HepG2 (cell line): ENCODE data around the gene ZNF75A. TPM values are rescaled to one million over a fixed set of nuclear protein-coding genes. Genes with fewer than 3 reads are reported as not detected.

Experiments used
- AKAP8 ChIP-seq: sonication (generic); formaldehyde crosslinking; IDR thresholded peaks from 2 replicates; pipeline ENCODE4 v1.5.1; 2020; ENCODE audit warnings: mild to moderate bottlenecking, missing genetic modification reagents
- ATF7-NPFF ChIP-seq: sonication (generic); formaldehyde crosslinking; IDR thresholded peaks from 2 replicates; pipeline ENCODE4 v1.8.1; 2023; ENCODE audit warnings: mild to moderate bottlenecking, low read depth, missing genetic modification reagents, moderate library complexity
- CAMTA2 ChIP-seq: sonication (generic); formaldehyde crosslinking; IDR thresholded peaks from 2 replicates; pipeline ENCODE4 v1.4.0; 2020; ENCODE audit warnings: mild to moderate bottlenecking, missing genetic modification reagents, borderline replicate concordance
- HHEX ChIP-seq: IDR thresholded peaks from 2 replicates; pipeline ENCODE4 v1.6.1; 2016; ENCODE audit warnings: control low read depth
- KAT7 ChIP-seq: IDR thresholded peaks from 2 replicates; pipeline ENCODE4 v1.6.1; 2018; ENCODE audit warnings: borderline replicate concordance, missing compliant biosample characterization
- KLF11 ChIP-seq: IDR thresholded peaks from 2 replicates; pipeline ENCODE4 v1.6.1; 2016; ENCODE audit warnings: missing compliant biosample characterization
- MEIS2 ChIP-seq: sonication (generic); formaldehyde crosslinking; IDR thresholded peaks from 2 replicates; pipeline ENCODE4 v1.9.0; 2021; ENCODE audit warnings: mild to moderate bottlenecking, missing genetic modification reagents
- SNRNP70 ChIP-seq: fragments of 200-400 bp; formaldehyde crosslinking; IDR thresholded peaks from 2 replicates; pipeline ENCODE4 v1.6.1; 2017; ENCODE audit warnings: mild to moderate bottlenecking, low read depth, low read length, moderate library complexity
- SP4 ChIP-seq: sonication (generic); formaldehyde crosslinking; IDR thresholded peaks from 2 replicates; pipeline ENCODE4 v1.8.1; 2023; ENCODE audit warnings: mild to moderate bottlenecking, missing genetic modification reagents
- STAT5B ChIP-seq: sonication (generic); formaldehyde crosslinking; IDR thresholded peaks from 2 replicates; pipeline ENCODE4 v1.4.0; 2020; ENCODE audit warnings: missing genetic modification reagents
- TBX3 ChIP-seq: fragments of 450-650 bp; IDR thresholded peaks from 2 replicates; pipeline ENCODE4 v1.6.1; 2017; ENCODE audit warnings: antibody characterized with exemption, mild to moderate bottlenecking, inconsistent platforms, borderline replicate concordance
- ZIK1 ChIP-seq: sonication (generic); formaldehyde crosslinking; IDR thresholded peaks from 2 replicates; pipeline ENCODE4 v1.5.0; 2020; ENCODE audit warnings: mild to moderate bottlenecking, low read depth, missing genetic modification reagents, borderline replicate concordance
- ZNF225 ChIP-seq: sonication (generic); formaldehyde crosslinking; IDR thresholded peaks from 2 replicates; pipeline ENCODE4 v1.4.0; 2020; ENCODE audit warnings: mild to moderate bottlenecking, missing genetic modification reagents
- ZNF274 ChIP-seq: sonication (generic); formaldehyde crosslinking; IDR thresholded peaks from 2 replicates; pipeline ENCODE4 v1.5.1; 2020; ENCODE audit warnings: mild to moderate bottlenecking, missing genetic modification reagents
- ZNF780A ChIP-seq: sonication (generic); formaldehyde crosslinking; IDR thresholded peaks from 2 replicates; pipeline ENCODE4 v1.8.0; 2022; ENCODE audit warnings: mild to moderate bottlenecking, missing genetic modification reagents, moderate library complexity
- polyA plus RNA-seq, 8 experiments: library from polyadenylated mRNA; depleted of rRNA in 3 of 8; stranded (reverse) in 7 of 8; unstranded in 1 of 8; fragments of >200 nt; fragmentation: Illumina TruSeq in 4 of 8; extraction: Trizol in 4 of 8; gene quantifications; 2 replicates each; pipeline versions ENCODE4 v1.2.1 to v1.2.3, GENCODE V29; 2011 to 2016; ENCODE audit warnings: low read depth in 4 of 8, missing spikeins in 1 of 8, mixed read lengths in 1 of 8; ENCODE audit not compliant: insufficient read depth in 1 of 8
- total RNA-seq, 5 experiments: library from RNA; depleted of rRNA; stranded (reverse); fragments of >200 nt; fragmentation: Illumina TruSeq; extraction: Trizol; gene quantifications; 2 replicates each; pipeline ENCODE4 v1.2.3, GENCODE V29; 2016; ENCODE audit warnings: low read depth in 1 of 5
- TF ChIP-seq, protein P1 (sequence below): IDR thresholded peaks from 2 replicates; pipeline ENCODE4 v1.6.1; 2016; ENCODE audit warnings: mild to moderate bottlenecking
- TF ChIP-seq, protein P2 (sequence below): sonication (generic); formaldehyde crosslinking; IDR thresholded peaks from 2 replicates; pipeline ENCODE4 v1.8.0; 2022; ENCODE audit warnings: mild to moderate bottlenecking, missing genetic modification reagents, moderate library complexity
- TF ChIP-seq, protein P3 (sequence below): sonication (generic); formaldehyde crosslinking; IDR thresholded peaks from 2 replicates; pipeline ENCODE4 v1.4.0; 2020; ENCODE audit warnings: missing genetic modification reagents
- TF ChIP-seq, protein P4 (sequence below): sonication (generic); formaldehyde crosslinking; IDR thresholded peaks from 2 replicates; pipeline ENCODE4 v1.9.0; 2022; ENCODE audit warnings: missing genetic modification reagents, mild to moderate bottlenecking, borderline replicate concordance
- TF ChIP-seq, protein P5 (sequence below): sonication (generic); formaldehyde crosslinking; IDR thresholded peaks from 2 replicates; pipeline ENCODE4 v1.4.0; 2020; ENCODE audit warnings: mild to moderate bottlenecking, missing genetic modification reagents, borderline replicate concordance

ZNF75A gene
- total and polyA plus RNA-seq, 2 of the 13 experiments (the other 11 are each of a cell fraction or from before 2014, with no cell fraction given): 1.4 to 2.1 TPM

DNA sequence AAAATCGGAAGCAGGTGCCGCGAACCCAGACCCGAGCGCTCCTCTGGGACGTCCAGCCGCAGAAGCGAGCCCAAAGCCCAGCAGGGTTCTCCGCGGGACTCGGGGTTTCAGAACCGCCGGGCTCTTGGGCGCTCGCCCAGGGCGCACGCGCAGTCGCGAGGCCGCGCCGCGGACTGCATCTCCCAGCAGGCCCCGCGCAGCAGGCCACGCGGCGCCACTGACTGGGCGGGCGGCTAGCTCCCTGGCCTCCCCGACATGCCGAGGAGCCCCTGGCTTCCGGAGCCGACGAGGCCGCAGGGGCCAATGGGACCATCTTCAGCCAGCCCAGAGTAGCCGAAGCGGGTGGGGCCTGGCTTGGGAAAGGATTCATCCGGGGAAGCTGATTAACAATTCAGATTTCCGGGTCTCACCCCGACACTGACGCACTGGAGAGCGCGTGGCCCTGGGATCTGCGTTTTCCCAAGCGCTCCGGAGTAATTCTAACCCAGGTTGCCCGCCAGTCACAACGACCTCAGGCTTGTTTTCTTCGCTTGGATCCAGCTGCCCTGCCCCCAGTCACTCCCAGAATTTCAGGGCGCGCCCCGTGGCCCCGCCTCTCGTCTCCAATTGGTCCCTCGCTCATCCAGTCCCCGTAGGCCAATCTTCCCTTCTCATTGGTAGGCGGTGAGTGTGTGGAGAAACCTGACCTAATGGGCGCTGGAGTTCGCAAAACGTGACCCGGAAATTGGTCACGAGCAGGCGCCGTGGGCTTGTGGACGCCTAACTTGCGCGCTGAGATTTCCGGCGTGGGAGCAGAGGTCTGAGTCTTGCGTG lies 22.4 kb upstream of the ZNF75A start, which contains the start of gene ZNF263 (continued):
- TF ChIP-seq KLF11 (CRISPR knock-in tag): peak; percentile 41; the same call in 1 of the 2 replicates
- TF ChIP-seq MEIS2 (CRISPR knock-in tag): peak; percentile 20
- TF ChIP-seq, protein P1, sequence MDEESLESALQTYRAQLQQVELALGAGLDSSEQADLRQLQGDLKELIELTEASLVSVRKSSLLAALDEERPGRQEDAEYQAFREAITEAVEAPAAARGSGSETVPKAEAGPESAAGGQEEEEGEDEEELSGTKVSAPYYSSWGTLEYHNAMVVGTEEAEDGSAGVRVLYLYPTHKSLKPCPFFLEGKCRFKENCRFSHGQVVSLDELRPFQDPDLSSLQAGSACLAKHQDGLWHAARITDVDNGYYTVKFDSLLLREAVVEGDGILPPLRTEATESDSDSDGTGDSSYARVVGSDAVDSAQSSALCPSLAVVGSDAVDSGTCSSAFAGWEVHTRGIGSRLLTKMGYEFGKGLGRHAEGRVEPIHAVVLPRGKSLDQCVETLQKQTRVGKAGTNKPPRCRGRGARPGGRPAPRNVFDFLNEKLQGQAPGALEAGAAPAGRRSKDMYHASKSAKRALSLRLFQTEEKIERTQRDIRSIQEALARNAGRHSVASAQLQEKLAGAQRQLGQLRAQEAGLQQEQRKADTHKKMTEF (CRISPR knock-in tag): peak; percentile 82
- no peak for TF ChIP-seq ZNF780A (CRISPR knock-in tag)
- TF ChIP-seq SNRNP70: no peak
- no peak; the same call in 1 of the 2 replicates for TF ChIP-seq KAT7
- peak; percentile 60; the same call in 1 of the 2 replicates for TF ChIP-seq ZNF274
- TF ChIP-seq, protein P2, sequence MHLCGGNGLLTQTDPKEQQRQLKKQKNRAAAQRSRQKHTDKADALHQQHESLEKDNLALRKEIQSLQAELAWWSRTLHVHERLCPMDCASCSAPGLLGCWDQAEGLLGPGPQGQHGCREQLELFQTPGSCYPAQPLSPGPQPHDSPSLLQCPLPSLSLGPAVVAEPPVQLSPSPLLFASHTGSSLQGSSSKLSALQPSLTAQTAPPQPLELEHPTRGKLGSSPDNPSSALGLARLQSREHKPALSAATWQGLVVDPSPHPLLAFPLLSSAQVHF (CRISPR knock-in tag): no peak
- 0 out of 2 replicates have a peak, but pooled peaks have one; percentile 9 for TF ChIP-seq ZIK1 (CRISPR knock-in tag)
- TF ChIP-seq TBX3: peak; percentile 22; the same call in 1 of the 2 replicates
- peak; percentile 68; the same call in 1 of the 2 replicates for TF ChIP-seq ZNF225 (CRISPR knock-in tag)
- TF ChIP-seq, protein P3, sequence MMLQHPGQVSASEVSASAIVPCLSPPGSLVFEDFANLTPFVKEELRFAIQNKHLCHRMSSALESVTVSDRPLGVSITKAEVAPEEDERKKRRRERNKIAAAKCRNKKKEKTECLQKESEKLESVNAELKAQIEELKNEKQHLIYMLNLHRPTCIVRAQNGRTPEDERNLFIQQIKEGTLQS (CRISPR knock-in tag): no peak; the same call in 1 of the 2 replicates
- peak; percentile 53; the same call in 1 of the 2 replicates for TF ChIP-seq CAMTA2
- 0 out of 2 replicates have a peak, but pooled peaks have one; percentile 5 for TF ChIP-seq STAT5B (CRISPR knock-in tag)
- TF ChIP-seq ATF7-NPFF: 0 out of 2 replicates have a peak, but pooled peaks have one; percentile 27
- no peak for TF ChIP-seq HHEX (CRISPR knock-in tag)
- TF ChIP-seq, protein P4, sequence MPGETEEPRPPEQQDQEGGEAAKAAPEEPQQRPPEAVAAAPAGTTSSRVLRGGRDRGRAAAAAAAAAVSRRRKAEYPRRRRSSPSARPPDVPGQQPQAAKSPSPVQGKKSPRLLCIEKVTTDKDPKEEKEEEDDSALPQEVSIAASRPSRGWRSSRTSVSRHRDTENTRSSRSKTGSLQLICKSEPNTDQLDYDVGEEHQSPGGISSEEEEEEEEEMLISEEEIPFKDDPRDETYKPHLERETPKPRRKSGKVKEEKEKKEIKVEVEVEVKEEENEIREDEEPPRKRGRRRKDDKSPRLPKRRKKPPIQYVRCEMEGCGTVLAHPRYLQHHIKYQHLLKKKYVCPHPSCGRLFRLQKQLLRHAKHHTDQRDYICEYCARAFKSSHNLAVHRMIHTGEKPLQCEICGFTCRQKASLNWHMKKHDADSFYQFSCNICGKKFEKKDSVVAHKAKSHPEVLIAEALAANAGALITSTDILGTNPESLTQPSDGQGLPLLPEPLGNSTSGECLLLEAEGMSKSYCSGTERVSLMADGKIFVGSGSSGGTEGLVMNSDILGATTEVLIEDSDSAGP (CRISPR knock-in tag): peak; percentile 72; the same call in 1 of the 2 replicates
- peak; percentile 73 for TF ChIP-seq SP4
- TF ChIP-seq, protein P5, sequence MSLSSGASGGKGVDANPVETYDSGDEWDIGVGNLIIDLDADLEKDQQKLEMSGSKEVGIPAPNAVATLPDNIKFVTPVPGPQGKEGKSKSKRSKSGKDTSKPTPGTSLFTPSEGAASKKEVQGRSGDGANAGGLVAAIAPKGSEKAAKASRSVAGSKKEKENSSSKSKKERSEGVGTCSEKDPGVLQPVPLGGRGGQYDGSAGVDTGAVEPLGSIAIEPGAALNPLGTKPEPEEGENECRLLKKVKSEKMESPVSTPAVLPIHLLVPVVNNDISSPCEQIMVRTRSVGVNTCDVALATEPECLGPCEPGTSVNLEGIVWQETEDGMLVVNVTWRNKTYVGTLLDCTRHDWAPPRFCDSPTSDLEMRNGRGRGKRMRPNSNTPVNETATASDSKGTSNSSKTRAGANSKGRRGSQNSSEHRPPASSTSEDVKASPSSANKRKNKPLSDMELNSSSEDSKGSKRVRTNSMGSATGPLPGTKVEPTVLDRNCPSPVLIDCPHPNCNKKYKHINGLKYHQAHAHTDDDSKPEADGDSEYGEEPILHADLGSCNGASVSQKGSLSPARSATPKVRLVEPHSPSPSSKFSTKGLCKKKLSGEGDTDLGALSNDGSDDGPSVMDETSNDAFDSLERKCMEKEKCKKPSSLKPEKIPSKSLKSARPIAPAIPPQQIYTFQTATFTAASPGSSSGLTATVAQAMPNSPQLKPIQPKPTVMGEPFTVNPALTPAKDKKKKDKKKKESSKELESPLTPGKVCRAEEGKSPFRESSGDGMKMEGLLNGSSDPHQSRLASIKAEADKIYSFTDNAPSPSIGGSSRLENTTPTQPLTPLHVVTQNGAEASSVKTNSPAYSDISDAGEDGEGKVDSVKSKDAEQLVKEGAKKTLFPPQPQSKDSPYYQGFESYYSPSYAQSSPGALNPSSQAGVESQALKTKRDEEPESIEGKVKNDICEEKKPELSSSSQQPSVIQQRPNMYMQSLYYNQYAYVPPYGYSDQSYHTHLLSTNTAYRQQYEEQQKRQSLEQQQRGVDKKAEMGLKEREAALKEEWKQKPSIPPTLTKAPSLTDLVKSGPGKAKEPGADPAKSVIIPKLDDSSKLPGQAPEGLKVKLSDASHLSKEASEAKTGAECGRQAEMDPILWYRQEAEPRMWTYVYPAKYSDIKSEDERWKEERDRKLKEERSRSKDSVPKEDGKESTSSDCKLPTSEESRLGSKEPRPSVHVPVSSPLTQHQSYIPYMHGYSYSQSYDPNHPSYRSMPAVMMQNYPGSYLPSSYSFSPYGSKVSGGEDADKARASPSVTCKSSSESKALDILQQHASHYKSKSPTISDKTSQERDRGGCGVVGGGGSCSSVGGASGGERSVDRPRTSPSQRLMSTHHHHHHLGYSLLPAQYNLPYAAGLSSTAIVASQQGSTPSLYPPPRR: peak; percentile 28; the same call in 1 of the 2 replicates
- TF ChIP-seq AKAP8: no peak; the same call in 1 of the 2 replicates
